Parathyroid adenoma (tissue), 2 donors: ENCODE results near the gene KRTAP9-8.
"Not testable (repeated sequence)": the region's sequence is repeated elsewhere in the genome, so short reads cannot be mapped to it uniquely, and the experiment has no call there.

ENCODE experiments used
- H2AFZ ChIP-seq: fragments of 300-600 bp; sonication (generic); one replicate; pipeline ENCODE4 v1.7.0; 2017; ENCODE audit warnings: antibody characterized with exemption, mild to moderate bottlenecking
- H3K27ac ChIP-seq: fragments of 300-600 bp; sonication (generic); one replicate; pipeline ENCODE4 v1.7.0; 2017
- H3K27me3 ChIP-seq: fragments of 300-600 bp; sonication (generic); one replicate; pipeline ENCODE4 v1.7.0; 2017; ENCODE audit warnings: low read length; ENCODE audit not compliant: control insufficient read depth, insufficient read depth
- H3K36me3 ChIP-seq: fragments of 300-600 bp; sonication (generic); one replicate; pipeline ENCODE4 v1.7.0; 2017; ENCODE audit warnings: low read length; ENCODE audit not compliant: control insufficient read depth, insufficient read depth
- H3K4me1 ChIP-seq: fragments of 300-600 bp; sonication (generic); one replicate; pipeline ENCODE4 v1.7.0; 2017; ENCODE audit warnings: control low read depth
- H3K4me2 ChIP-seq: fragments of 300-600 bp; sonication (generic); one replicate; pipeline ENCODE4 v1.7.0; 2017; ENCODE audit warnings: low read length
- H3K4me3 ChIP-seq: fragments of 300-600 bp; sonication (generic); one replicate; pipeline ENCODE4 v1.7.0; 2017; ENCODE audit warnings: low read depth, low read length
- H3K79me2 ChIP-seq: fragments of 300-600 bp; sonication (generic); one replicate; pipeline ENCODE4 v1.7.0; 2017; ENCODE audit warnings: control low read depth
- H3K9ac ChIP-seq: fragments of 300-600 bp; sonication (generic); one replicate; pipeline ENCODE4 v1.7.0; 2017; ENCODE audit warnings: mild to moderate bottlenecking
- H3K9me3 ChIP-seq: fragments of 300-600 bp; sonication (generic); one replicate; pipeline ENCODE4 v1.7.0; 2017; ENCODE audit warnings: low read length; ENCODE audit not compliant: control insufficient read depth
- CTCF ChIP-seq: fragments of 300-600 bp; sonication (generic); IDR thresholded peaks from one replicate; pipeline ENCODE4 v1.7.0; 2017; ENCODE audit warnings: antibody characterized with exemption, mild to moderate bottlenecking
- donor health status: primary hyperparathyroidism.

The KRTAP9-8 gene

GRCh38 chr17:41211845-41212466, 25.8 kb upstream of the KRTAP9-8 start:
- H3K4me3 ChIP-seq, result no peak overlapping the region
- no peak overlapping the region for H3K27ac ChIP-seq
- H3K4me1 ChIP-seq, result no peaks in the 10 kb centered on the region
- TF ChIP-seq CTCF, result no peak
- no peaks in the 10 kb centered on the region for H3K79me2 ChIP-seq
- no peak overlapping the region for H3K4me2 ChIP-seq
- no peak overlapping the region for H2AFZ ChIP-seq
- H3K36me3 ChIP-seq, result no peaks in the 10 kb centered on the region
- H3K27me3 ChIP-seq, result no peaks in the 10 kb centered on the region
- H3K9ac ChIP-seq, result no peak overlapping the region
- no peaks in the 10 kb centered on the region for H3K9me3 ChIP-seq

DNA sequence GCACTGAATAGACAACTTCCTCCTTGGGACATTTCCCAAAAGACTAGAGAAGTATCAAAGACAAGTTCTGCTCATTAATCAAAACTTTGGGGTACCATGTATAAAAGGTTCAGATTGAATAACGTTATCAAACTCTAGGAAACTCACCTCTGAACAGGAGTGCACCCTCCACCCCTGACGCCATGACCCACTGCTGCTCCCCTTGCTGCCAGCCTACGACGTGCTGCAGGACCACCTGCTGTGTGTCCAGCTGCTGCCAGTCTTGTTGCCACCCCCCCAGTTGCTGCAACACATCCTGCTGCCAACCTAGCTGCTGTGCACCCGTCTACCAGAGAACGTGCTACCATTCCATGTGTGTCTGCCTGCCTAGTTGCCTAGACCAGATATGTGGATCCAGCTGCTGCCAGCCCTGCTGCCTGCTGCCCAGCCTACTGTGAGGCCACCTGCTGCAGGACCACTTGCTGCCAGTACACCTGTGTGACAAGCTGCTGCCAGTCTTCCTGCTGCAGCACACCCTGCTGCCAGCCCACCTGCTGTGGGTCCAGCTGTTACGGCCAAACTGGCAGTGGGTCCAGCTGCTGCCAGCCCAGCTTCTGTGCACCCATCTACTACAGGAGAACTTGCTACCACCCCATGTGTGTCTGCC, 25.2 kb upstream of the KRTAP9-8 start:
- Histone ChIP-seq H2AFZ (no peak overlapping the region), H3K36me3 (no peaks in the 10 kb centered on the region), H3K79me2 (no peaks in the 10 kb centered on the region), H3K27ac (no peak overlapping the region), H3K4me3 (no peak overlapping the region), H3K4me1 (no peaks in the 10 kb centered on the region), H3K9ac (no peak overlapping the region), H3K4me2 (no peak overlapping the region), H3K27me3 (no peaks in the 10 kb centered on the region), H3K9me3 (no peaks in the 10 kb centered on the region)
- no peak for TF ChIP-seq CTCF

DNA sequence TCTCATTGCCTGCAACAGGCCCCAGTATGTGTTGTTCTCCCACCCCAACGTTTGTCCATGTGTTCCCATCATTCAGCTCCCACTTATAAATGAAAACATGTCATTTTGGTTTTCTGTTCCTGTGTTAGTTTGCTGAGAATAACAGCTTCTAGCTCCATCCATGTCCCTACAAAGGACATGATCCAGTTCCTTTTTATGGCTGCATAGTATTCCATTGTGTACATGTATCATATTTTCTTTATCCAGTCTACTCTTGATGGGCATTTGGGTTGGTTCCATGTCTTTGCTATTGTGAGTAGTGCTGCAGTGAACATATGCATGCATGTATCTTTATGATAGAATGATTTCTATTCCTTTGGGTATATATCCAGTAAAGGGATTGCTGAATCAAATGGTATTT, 22.1 kb upstream of the KRTAP9-8 start:
- no peak for TF ChIP-seq CTCF
- no peak overlapping the region for H3K9ac ChIP-seq
- no peaks in the 10 kb centered on the region for H3K9me3 ChIP-seq
- no peaks in the 10 kb centered on the region for H3K36me3 ChIP-seq
- no peak overlapping the region for H3K4me3 ChIP-seq
- no peak overlapping the region for H3K4me2 ChIP-seq
- no peaks in the 10 kb centered on the region for H3K79me2 ChIP-seq
- H3K27me3 ChIP-seq, result no peaks in the 10 kb centered on the region
- H3K27ac ChIP-seq, result no peak overlapping the region
- no peak overlapping the region for H2AFZ ChIP-seq
- no peaks in the 10 kb centered on the region for H3K4me1 ChIP-seq

- H3K4me2 ChIP-seq, result no peak overlapping the region
- H3K36me3 ChIP-seq, result no peaks in the 10 kb centered on the region
- TF ChIP-seq CTCF, result no peak
- H3K27ac ChIP-seq, result no peak overlapping the region
- no peaks in the 10 kb centered on the region for H3K79me2 ChIP-seq
- no peaks in the 10 kb centered on the region for H3K9me3 ChIP-seq
- no peaks in the 10 kb centered on the region for H3K4me1 ChIP-seq
- no peak overlapping the region for H3K4me3 ChIP-seq
- no peak overlapping the region for H2AFZ ChIP-seq
- no peaks in the 10 kb centered on the region for H3K27me3 ChIP-seq
- no peak overlapping the region for H3K9ac ChIP-seq
Measured at GRCh38 chr17:41223821-41224220, 14.0 kb upstream of the KRTAP9-8 start.

DNA sequence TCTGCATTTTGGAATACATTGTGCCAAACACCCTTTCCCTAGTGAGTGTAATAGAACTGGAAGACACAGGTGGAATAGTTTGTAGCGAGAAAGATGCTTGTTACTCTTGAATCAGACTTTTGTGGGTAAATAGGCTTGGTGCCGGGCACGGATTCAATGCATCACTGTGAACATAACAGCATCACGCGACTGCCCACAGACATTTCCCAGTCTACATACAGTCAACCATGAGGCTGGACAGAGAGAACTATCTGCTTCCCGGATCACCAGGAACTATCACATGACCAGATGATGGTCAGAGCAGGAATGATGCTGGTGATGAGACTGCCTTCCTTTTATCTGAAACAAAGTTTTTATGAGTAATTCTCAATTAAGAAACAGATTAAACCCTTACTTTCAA, 11.7 kb upstream of the KRTAP9-8 start:
- H3K27me3 ChIP-seq, result no peaks in the 10 kb centered on the region

GRCh38 chr17:41226598-41227095, 11.2 kb upstream of the KRTAP9-8 start, which contains the start of gene KRTAP9-2:
Gene KRTAP9-2, plus strand, starts transcription at chr17:41226648. Its CDS starts 7 bp downstream, at chr17:41226655.
- H3K36me3 ChIP-seq, H2AFZ ChIP-seq, H3K4me3 ChIP-seq, H3K9ac ChIP-seq, H3K79me2 ChIP-seq, H3K27me3 ChIP-seq, H3K4me2 ChIP-seq, H3K27ac ChIP-seq, H3K4me1 ChIP-seq, H3K9me3 ChIP-seq: not testable (repeated sequence)

More for the DNA sequence above, 11.7 kb upstream of the KRTAP9-8 start:
- Histone ChIP-seq H3K9ac (no peak overlapping the region), H3K9me3 (no peaks in the 10 kb centered on the region), H3K27ac (no peak overlapping the region), H3K79me2 (no peaks in the 10 kb centered on the region), H2AFZ (no peak overlapping the region), H3K36me3 (no peaks in the 10 kb centered on the region), H3K4me3 (no peak overlapping the region), H3K4me1 (no peaks in the 10 kb centered on the region), H3K4me2 (no peak overlapping the region)
- TF ChIP-seq CTCF, result no peak
